Upper lobe of left lung (tissue), 6 donors: ENCODE data around the gene CRTC1. TPM values are rescaled to one million over a fixed set of nuclear protein-coding genes. Genes with fewer than 3 reads are reported as not detected.

Experiments used
- ATAC-seq, 2 donors: fragments of 200-7000 bp; cut with Tn5 transposase; one replicate each; pipeline ENCODE4 v1.9.1; 2022; ENCODE audit warnings: mild to moderate bottlenecking in 2 of 2, moderate library complexity in 2 of 2; ENCODE audit not compliant: low FRiP score in 2 of 2
- DNase-seq, 2 donors: peaks; one replicate each; pipeline ENCODE4 v3.0.0-alpha.2; 2019 to 2020
- H3K27ac ChIP-seq, 4 donors: fragments of 200-600 bp; sonication (generic); one replicate each; pipeline ENCODE4 v1.5.1; 2016 to 2019
- H3K27me3 ChIP-seq, 4 donors: fragments of 200-600 bp; sonication (generic); one replicate each; pipeline ENCODE4 v1.5.1; 2017 to 2019
- H3K36me3 ChIP-seq, 4 donors: fragments of 200-600 bp; sonication (generic); one replicate each; pipeline ENCODE4 v1.5.1; 2016 to 2019
- H3K4me1 ChIP-seq, 4 donors: fragments of 200-600 bp; sonication (generic); one replicate each; pipeline ENCODE4 v1.5.1; 2018 to 2019
- H3K4me3 ChIP-seq, 4 donors: fragments of 200-600 bp; sonication (generic); one replicate each; pipeline ENCODE4 v1.5.1; 2017 to 2019; ENCODE audit warnings: mild to moderate bottlenecking in 2 of 4, moderate library complexity in 1 of 4
- H3K9me3 ChIP-seq, 4 donors: fragments of 200-600 bp; sonication (generic); one replicate each; pipeline ENCODE4 v1.5.1; 2018 to 2019
- EP300 ChIP-seq, 4 donors: sonication (generic); formaldehyde crosslinking; IDR thresholded peaks; one replicate each; pipeline ENCODE4 v1.5.1; 2017; ENCODE audit warnings: antibody characterized with exemption in 4 of 4, control low read depth in 2 of 4
- POLR2A ChIP-seq, 4 donors: fragments of 450-650 bp; IDR thresholded peaks; one replicate each; pipeline ENCODE4 v1.5.1; 2016 to 2017; ENCODE audit warnings: antibody characterized with exemption in 4 of 4, mild to moderate bottlenecking in 2 of 4
- POLR2AphosphoS5 ChIP-seq, 2 donors: sonication (generic); formaldehyde crosslinking; IDR thresholded peaks; one replicate each; pipeline ENCODE4 v1.5.1; 2017; ENCODE audit warnings: antibody characterized with exemption in 2 of 2
- WGBS, 2 donors: methylation state at CpG; one replicate each; pipeline ENCODE4 v1.1.5; 2017 to 2018; 5-methylcytosine and 5-hydroxymethylcytosine counted together
- total RNA-seq, 6 donors: library from RNA; depleted of rRNA in 4 of 6; stranded (reverse); fragments of >200 nt in 4 of 6; gene quantifications; one replicate each; pipeline versions ENCODE4 v1.1.0 to v1.2.1, GENCODE V29; 2016 to 2021
- TF ChIP-seq, protein P1 (sequence below), 6 experiments: fragments of 450-650 bp in 4 of 6; fragments of 200-600 bp in 2 of 6; sonication (generic) in 2 of 6; IDR thresholded peaks; one replicate each; pipeline ENCODE4 v1.5.1; 2016 to 2019; ENCODE audit warnings: antibody characterized with exemption in 6 of 6
- donor health status: DM: no; HTN: no; CAD: no; lungs with moderate emphysema.
- donor health status: DM: no; HTN: yes; CAD: no; lungs with severe emphysema.

The CRTC1 gene
- total RNA-seq, 6 donors from 2014 or later: 5.9 to 27.2 (median 15.6) TPM

DNA sequence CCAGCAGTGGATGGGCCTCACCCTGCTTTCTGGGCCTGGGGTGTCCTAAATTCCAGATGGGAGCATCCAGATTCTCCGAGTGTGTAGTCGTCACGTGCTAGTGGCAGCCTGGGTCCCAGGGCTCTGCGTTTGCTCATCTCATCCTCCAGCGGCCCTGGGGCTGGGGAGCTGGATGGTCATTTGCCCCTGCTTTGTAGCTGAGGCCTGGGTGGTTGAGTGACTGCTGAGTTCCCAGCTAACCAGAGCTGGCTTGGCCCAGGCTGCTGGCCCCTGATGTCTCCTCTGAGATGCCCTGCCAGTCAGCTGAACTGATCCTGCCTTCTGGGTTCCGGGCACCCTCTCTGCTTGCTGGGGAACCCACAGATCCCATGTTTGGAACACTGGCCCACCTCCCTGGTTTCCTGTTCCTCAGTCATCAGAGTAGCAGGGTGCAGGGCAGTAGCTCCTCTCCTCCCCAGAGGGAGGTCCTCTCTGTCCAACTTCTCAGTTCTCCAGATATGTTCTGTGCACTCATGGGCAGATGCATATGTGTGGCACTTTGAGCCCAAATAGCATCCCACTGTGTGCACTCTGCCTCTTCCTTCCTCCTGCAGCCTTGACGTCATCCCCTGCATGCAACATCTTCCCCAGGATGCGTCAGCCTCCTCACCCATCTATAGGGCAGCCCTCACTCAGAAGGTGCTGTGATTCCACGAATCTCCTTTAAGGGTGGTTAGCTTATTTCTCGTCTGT lies 22.4 kb upstream of the CRTC1 start:
- WGBS, 2 donors: 84 to 87% methylated on average over 5 to 10 of the region's 10 CpGs
- H3K36me3 ChIP-seq: peaks cover 0 to 14% (median 8%) of the 10 kb centered on the region in 4 donors
- no peak overlapping the region for H3K4me3 ChIP-seq
- TF ChIP-seq EP300 (IDR thresholded peaks at IDR 0.05): no peak
- TF ChIP-seq, protein P1, sequence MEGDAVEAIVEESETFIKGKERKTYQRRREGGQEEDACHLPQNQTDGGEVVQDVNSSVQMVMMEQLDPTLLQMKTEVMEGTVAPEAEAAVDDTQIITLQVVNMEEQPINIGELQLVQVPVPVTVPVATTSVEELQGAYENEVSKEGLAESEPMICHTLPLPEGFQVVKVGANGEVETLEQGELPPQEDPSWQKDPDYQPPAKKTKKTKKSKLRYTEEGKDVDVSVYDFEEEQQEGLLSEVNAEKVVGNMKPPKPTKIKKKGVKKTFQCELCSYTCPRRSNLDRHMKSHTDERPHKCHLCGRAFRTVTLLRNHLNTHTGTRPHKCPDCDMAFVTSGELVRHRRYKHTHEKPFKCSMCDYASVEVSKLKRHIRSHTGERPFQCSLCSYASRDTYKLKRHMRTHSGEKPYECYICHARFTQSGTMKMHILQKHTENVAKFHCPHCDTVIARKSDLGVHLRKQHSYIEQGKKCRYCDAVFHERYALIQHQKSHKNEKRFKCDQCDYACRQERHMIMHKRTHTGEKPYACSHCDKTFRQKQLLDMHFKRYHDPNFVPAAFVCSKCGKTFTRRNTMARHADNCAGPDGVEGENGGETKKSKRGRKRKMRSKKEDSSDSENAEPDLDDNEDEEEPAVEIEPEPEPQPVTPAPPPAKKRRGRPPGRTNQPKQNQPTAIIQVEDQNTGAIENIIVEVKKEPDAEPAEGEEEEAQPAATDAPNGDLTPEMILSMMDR (IDR thresholded peaks at IDR 0.05): no peak
- no peak for TF ChIP-seq POLR2A (IDR thresholded peaks at IDR 0.05)
- no peak for TF ChIP-seq POLR2AphosphoS5 (IDR thresholded peaks at IDR 0.05)
- peak overlapping the region in 3 of 4 donors; percentile 44 to 74 (median 57) for H3K27ac ChIP-seq
- H3K4me1 ChIP-seq: peaks cover 6 to 30% (median 12%) of the 10 kb centered on the region in 4 donors
- ATAC-seq (no peak), DNase-seq (no peak)
- H3K27me3 ChIP-seq: no peaks in the 10 kb centered on the region
- no peaks in the 10 kb centered on the region for H3K9me3 ChIP-seq

DNA sequence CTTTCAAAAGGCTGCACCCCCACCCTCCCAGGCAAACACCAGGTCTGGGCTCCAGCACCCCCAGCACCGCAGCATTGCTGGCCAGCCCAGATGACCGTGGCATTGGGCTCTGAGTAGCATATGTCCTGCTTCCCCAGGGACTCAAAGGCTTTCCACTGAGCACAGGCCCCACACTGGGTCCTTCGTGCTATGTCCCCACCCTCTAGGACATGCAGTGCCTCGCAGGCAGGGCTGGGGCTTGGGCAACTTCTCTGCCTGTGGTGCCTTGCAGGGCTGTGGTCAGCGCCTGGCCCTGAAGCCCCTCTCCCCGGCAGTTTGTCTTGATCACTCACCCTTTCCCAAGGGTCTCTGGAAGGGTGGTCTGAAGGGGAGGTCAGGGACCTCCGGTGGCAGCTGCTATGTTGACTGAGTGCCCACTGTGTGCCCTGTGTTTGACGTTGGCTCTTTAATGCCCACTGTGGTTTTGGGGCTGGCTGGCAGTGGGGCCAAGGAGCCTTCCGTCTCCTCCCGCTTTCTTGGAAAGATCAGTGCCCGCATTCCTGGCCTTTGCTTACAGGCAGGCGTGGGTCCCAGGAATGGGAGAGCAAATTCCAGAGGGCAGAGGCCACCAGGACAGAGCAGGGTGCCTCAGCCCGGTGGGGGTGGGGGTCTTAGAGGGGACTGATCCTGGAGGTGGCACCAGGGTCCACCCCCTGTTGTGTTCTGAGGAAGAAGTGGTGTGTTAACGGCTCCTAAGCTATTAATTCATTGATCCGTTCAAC lies 20.3 kb upstream of the CRTC1 start:
- 76% methylated on average over 12 to 15 of the region's 15 CpGs for whole genome bisulfite sequencing, 2 donors
- H3K9me3 ChIP-seq: no peaks in the 10 kb centered on the region
- peak overlapping the region in 1 of 4 donors; percentile 19 for H3K27ac ChIP-seq
- H3K36me3 ChIP-seq: peaks cover 2 to 32% (median 18%) of the 10 kb centered on the region in 4 donors
- no peaks in the 10 kb centered on the region for H3K27me3 ChIP-seq
- peaks cover 6 to 21% (median 12%) of the 10 kb centered on the region in 4 donors for H3K4me1 ChIP-seq
- ATAC-seq (no peak), DNase-seq (no peak)
- no peak for TF ChIP-seq EP300 (IDR thresholded peaks at IDR 0.05)
- TF ChIP-seq, protein P1 (IDR thresholded peaks at IDR 0.05): no peak
- no peak overlapping the region for H3K4me3 ChIP-seq

DNA sequence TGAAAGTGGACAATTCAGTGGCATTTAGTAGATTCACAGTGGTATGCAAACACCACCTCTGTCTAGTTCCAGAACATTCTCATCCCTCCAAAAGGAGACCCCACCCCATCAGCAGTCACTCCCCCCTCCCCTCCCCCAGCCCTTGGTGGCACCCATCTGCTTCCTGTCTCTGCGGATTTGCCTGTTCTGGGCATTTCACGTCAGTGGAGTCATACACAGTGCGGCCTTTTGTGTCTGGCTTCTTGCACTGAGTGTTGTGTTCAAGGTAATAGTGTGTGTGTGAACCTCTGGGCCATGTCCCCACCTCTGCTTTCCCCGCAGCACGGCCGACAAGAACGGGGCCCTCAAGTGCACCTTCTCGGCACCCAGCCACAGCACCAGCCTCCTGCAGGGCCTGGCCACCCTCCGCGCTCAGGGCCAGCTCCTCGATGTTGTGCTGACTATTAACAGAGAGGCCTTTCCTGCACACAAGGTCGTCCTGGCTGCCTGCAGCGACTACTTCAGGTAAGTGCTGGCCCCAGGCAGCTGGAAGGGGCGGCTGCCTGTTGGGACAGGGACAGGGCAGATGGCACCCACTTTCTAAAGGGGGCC lies 19.4 kb upstream of the CRTC1 start:
- no peak for ATAC-seq
- DNase-seq: no peak
- TF ChIP-seq POLR2A (IDR thresholded peaks at IDR 0.05) (no peak), EP300 (IDR thresholded peaks at IDR 0.05) (no peak), POLR2AphosphoS5 (IDR thresholded peaks at IDR 0.05) (no peak)
- TF ChIP-seq, protein P1 (IDR thresholded peaks at IDR 0.05): no peak
- Histone ChIP-seq H3K4me3 (no peak overlapping the region), H3K36me3 (peaks cover 9 to 40% (median 27%) of the 10 kb centered on the region in 4 donors), H3K4me1 (peaks cover 6 to 17% (median 12%) of the 10 kb centered on the region in 4 donors), H3K27ac (no peak overlapping the region), H3K27me3 (no peaks in the 10 kb centered on the region), H3K9me3 (no peaks in the 10 kb centered on the region)
- 67 to 78% methylated on average over 8 to 14 of the region's 14 CpGs for WGBS, 2 donors

DNA sequence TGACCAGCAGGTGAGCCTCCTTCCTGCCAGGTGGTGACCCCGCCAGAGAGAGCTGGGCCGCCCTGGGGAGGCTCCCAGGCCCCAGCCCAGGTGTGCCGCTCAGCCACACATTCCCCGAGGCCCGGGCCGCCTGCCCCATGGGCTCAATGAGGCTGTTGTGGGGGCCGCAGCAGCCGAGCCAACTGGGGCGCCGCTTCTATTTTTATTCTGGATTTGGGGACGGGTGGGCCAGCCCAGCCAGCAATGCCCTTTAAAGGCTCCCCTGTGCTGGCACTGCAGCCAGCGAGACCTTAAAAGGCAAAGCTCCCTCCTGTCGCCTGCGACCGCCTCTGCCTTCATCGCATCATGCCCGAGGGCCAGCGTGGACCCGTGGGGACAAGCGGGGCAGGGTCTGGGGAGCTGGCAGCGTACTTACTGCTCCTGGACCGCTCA lies 17.7 kb upstream of the CRTC1 start:
- Histone ChIP-seq H3K9me3 (no peaks in the 10 kb centered on the region), H3K27ac (no peak overlapping the region), H3K4me1 (peaks cover 0 to 6% (median 5%) of the 10 kb centered on the region in 4 donors), H3K4me3 (no peak overlapping the region), H3K36me3 (peaks cover 9 to 58% (median 33%) of the 10 kb centered on the region in 4 donors), H3K27me3 (no peaks in the 10 kb centered on the region)
- DNase-seq (peak in 1 of 2 donors; percentile 75), ATAC-seq (no peak)
- WGBS, 2 donors: 94 to 98% methylated on average over 12 to 14 of the region's 22 CpGs
- TF ChIP-seq EP300 (IDR thresholded peaks at IDR 0.05): no peak

DNA sequence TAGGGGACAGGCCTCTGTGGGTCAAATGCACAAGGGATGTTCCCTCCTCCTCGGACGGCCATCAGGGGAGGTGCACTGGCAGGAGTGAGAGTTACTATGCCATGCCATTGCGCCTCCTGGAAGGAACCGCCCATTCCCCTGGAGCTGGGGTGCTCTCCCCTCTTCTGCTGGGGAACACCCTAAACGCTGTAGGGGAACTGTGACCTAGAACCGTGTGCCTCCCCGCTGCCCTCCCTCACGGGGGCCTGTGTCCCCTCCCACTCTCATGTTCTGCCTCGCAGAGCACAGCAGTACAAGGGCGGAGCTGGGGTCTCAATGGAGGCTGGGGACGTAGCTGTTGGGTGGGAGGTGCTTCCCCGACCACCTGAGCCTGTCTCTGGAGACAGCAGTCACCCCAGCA lies 17.2 kb upstream of the CRTC1 start:
- peaks cover 9 to 63% (median 35%) of the 10 kb centered on the region in 4 donors for H3K36me3 ChIP-seq
- WGBS, 2 donors: 84% methylated on average over 12 of the region's 12 CpGs; no CpG with 5 or more reads in 1 of the 2 donors
- H3K27me3 ChIP-seq: no peaks in the 10 kb centered on the region
- peaks cover 0 to 6% (median 3%) of the 10 kb centered on the region in 4 donors for H3K4me1 ChIP-seq
- no peaks in the 10 kb centered on the region for H3K9me3 ChIP-seq
- TF ChIP-seq, protein P1 (IDR thresholded peaks at IDR 0.05): no peak
- TF ChIP-seq EP300 (IDR thresholded peaks at IDR 0.05) (no peak), POLR2AphosphoS5 (IDR thresholded peaks at IDR 0.05) (no peak)
- DNase-seq (no peak), ATAC-seq (no peak)
- H3K27ac ChIP-seq: no peak overlapping the region
- H3K4me3 ChIP-seq: no peak overlapping the region
